HCT116 (cell line): ENCODE measurements around the gene RNF220. TPM values are rescaled to one million over a fixed set of nuclear protein-coding genes. Genes with fewer than 3 reads are reported as not detected.

Experiments used
- ATAC-seq: fragments of 200-7000 bp; cut with Tn5 transposase; 2 replicates; pipeline ENCODE4 v1.9.1; 2020; ENCODE audit warnings: mild to moderate bottlenecking, moderate library complexity
- BruUV-seq: library from RNA; stranded (reverse); fragments of 400-500 nt; replicated peaks from 2 replicates; lab custom pipeline; 2021; lab: Mats Ljungman, UMichigan
- CTCF ChIA-PET: fragments of 300-600 bp; sonication (Branson Sonifier 250); formaldehyde crosslinking; loops from one replicate; lab custom pipeline; 2021; ENCODE audit warnings: antibody characterized with exemption; lab: Charles Lee
- POLR2A ChIA-PET: fragments of 300-600, 350-600 bp; sonication (Branson Sonifier 250); formaldehyde crosslinking; loops from one replicate; lab custom pipeline; 2021; ENCODE audit warnings: antibody characterized with exemption; lab: Charles Lee
- RAD21 ChIA-PET, 2 experiments: fragments of 300-600 bp; sonication (Branson Sonifier 250); formaldehyde crosslinking; loops; one replicate each; lab custom pipeline; 2023; ENCODE audit warnings: low total read pairs in 2 of 2; ENCODE audit not compliant: uncharacterized antibody in 2 of 2, unreplicated experiment in 2 of 2, low non-redundant PET in 1 of 2; lab: Charles Lee
- DNase-seq: peaks from one replicate; pipeline ENCODE4 v3.0.0-alpha.2; 2010; ENCODE audit warnings: low read depth, low spot score
- H2AFZ ChIP-seq: fragments of 200-600 bp; shearing (Covaris generic), sonication (generic); 2 replicates; pipeline ENCODE4 v1.6.1; 2017; ENCODE audit warnings: low read depth, mixed run types, mixed read lengths, antibody characterized with exemption, low read length; ENCODE audit not compliant: poor library complexity, severe bottlenecking
- H3K27ac ChIP-seq: 2 replicates; pipeline ENCODE4 v1.5.1; 2012; ENCODE audit warnings: low read depth, low read length
- H3K27me3 ChIP-seq: fragments of 200-600 bp; sonication (generic); 2 replicates; pipeline ENCODE4 v1.6.1; 2016; ENCODE audit warnings: mixed run types, low read length, mixed read lengths; ENCODE audit not compliant: insufficient read depth
- H3K36me3 ChIP-seq, 2 experiments: fragments of 200-500 bp in 1 of 2; fragments of 200-600 bp in 1 of 2; sonication (Bioruptor generic) in 1 of 2; sonication (generic) in 1 of 2; 2 replicates each; pipeline versions ENCODE4 v1.5.1 to v1.6.1; 2014 to 2016; ENCODE audit warnings: low read length in 2 of 2, inconsistent platforms in 1 of 2, mixed read lengths in 1 of 2, mixed run types in 1 of 2; ENCODE audit not compliant: insufficient read depth in 2 of 2, control insufficient read depth in 1 of 2
- H3K4me1 ChIP-seq, 2 experiments: fragments of 200-600 bp in 1 of 2; sonication (generic) in 1 of 2; 2 replicates each; pipeline versions ENCODE4 v1.5.1 to v1.6.1; 2012 to 2017; ENCODE audit warnings: low read length in 2 of 2, inconsistent platforms in 1 of 2, mild to moderate bottlenecking in 1 of 2, mixed read lengths in 1 of 2, mixed run types in 1 of 2, moderate library complexity in 1 of 2; ENCODE audit not compliant: insufficient read depth in 2 of 2, control insufficient read depth in 1 of 2
- H3K4me2 ChIP-seq: fragments of 200-600 bp; sonication (generic); 2 replicates; pipeline ENCODE4 v1.6.1; 2017; ENCODE audit warnings: mixed run types, low read length, mixed read lengths
- H3K4me3 ChIP-seq, 2 experiments: fragments of 200-600 bp in 1 of 2; sonication (generic) in 1 of 2; replicated peaks in 1 of 2; 2 replicates each; pipeline ENCODE4 v1.5.1; 2011 to 2016; ENCODE audit warnings: low read length in 2 of 2, control low read depth in 1 of 2, low read depth in 1 of 2, mild to moderate bottlenecking in 1 of 2, mixed read lengths in 1 of 2, mixed run types in 1 of 2
- H3K79me2 ChIP-seq: fragments of 200-600 bp; sonication (generic); 2 replicates; pipeline ENCODE4 v1.6.1; 2017; ENCODE audit warnings: mild to moderate bottlenecking, mixed run types, low read length, moderate library complexity, mixed read lengths; ENCODE audit not compliant: insufficient read depth
- H3K9ac ChIP-seq: fragments of 200-600 bp; sonication (generic); 2 replicates; pipeline ENCODE4 v1.6.1; 2016; ENCODE audit warnings: low read length, mixed read lengths
- H3K9me2 ChIP-seq: fragments of 200-600 bp; sonication (generic), shearing (Covaris generic); 2 replicates; pipeline ENCODE4 v1.6.1; 2017; ENCODE audit warnings: mixed run types, mild to moderate bottlenecking, moderate library complexity; ENCODE audit not compliant: insufficient read depth
- H3K9me3 ChIP-seq, 2 experiments: fragments of 200-500 bp in 1 of 2; fragments of 200-600 bp in 1 of 2; sonication (Bioruptor generic) in 1 of 2; sonication (generic) in 1 of 2; 2 replicates each; pipeline ENCODE4 v1.6.1; 2014 to 2017; ENCODE audit warnings: low read length in 2 of 2, mixed read lengths in 2 of 2, inconsistent platforms in 1 of 2, low read depth in 1 of 2, mild to moderate bottlenecking in 1 of 2, mixed run types in 1 of 2, moderate library complexity in 1 of 2; ENCODE audit not compliant: control insufficient read depth in 1 of 2, insufficient read depth in 1 of 2
- H4K20me1 ChIP-seq: fragments of 200-600 bp; sonication (generic), shearing (Covaris generic); 2 replicates; pipeline ENCODE4 v1.6.1; 2017; ENCODE audit warnings: mixed run types, mild to moderate bottlenecking, moderate library complexity; ENCODE audit not compliant: insufficient read depth
- CBX3 ChIP-seq: IDR thresholded peaks from 2 replicates; pipeline ENCODE4 v1.6.1; 2012; ENCODE audit warnings: low read depth
- CEBPB ChIP-seq: IDR thresholded peaks from 2 replicates; pipeline ENCODE4 v1.6.1; 2012; ENCODE audit warnings: low read depth
- EGR1 ChIP-seq: IDR thresholded peaks from 2 replicates; pipeline ENCODE4 v1.6.1; 2012; ENCODE audit warnings: low read depth
- EZH2 ChIP-seq: fragments of 200-600 bp; sonication (generic); IDR thresholded peaks from 2 replicates; pipeline ENCODE4 v1.6.1; 2017; ENCODE audit warnings: antibody characterized with exemption, mixed run types
- EZH2phosphoT487 ChIP-seq: fragments of 200-600 bp; IDR thresholded peaks from 2 replicates; pipeline ENCODE4 v1.6.1; 2018; ENCODE audit warnings: antibody characterized with exemption, borderline replicate concordance
- JUND ChIP-seq: IDR thresholded peaks from 2 replicates; pipeline ENCODE4 v1.6.1; 2012
- RAD21 ChIP-seq: IDR thresholded peaks from 2 replicates; pipeline ENCODE4 v1.6.1; 2012; ENCODE audit warnings: low read depth, mild to moderate bottlenecking
- SP1 ChIP-seq: IDR thresholded peaks from 2 replicates; pipeline ENCODE4 v1.6.1; 2012; ENCODE audit warnings: low read depth
- YY1 ChIP-seq: IDR thresholded peaks from 2 replicates; pipeline ENCODE4 v1.6.1; 2011; ENCODE audit warnings: low read length, low read depth, moderate library complexity, mild to moderate bottlenecking; ENCODE audit not compliant: insufficient replicate concordance; ENCODE audit errors: extremely low read depth
- ZNF274 ChIP-seq: fragments of 200-500 bp; sonication (Bioruptor generic); IDR thresholded peaks from 2 replicates; pipeline ENCODE4 v1.6.1; 2014; ENCODE audit warnings: mild to moderate bottlenecking, low read depth, low read length, inconsistent platforms
- intact Hi-C: fragments of 100-400 bp; cut with micrococcal nuclease; formaldehyde crosslinking; loops from 2 replicates; pipeline ENCODE4 v1.10.0; 2022
- total RNA-seq: library from RNA; stranded (reverse); gene quantifications from one replicate; pipeline ENCODE4 v1.2.1, GENCODE V29; 2021; ENCODE audit not compliant: unreplicated experiment
- TF ChIP-seq, protein P1 (sequence below): IDR thresholded peaks from 2 replicates; pipeline ENCODE4 v1.6.1; 2012; ENCODE audit warnings: low read depth

RNF220 gene
- total RNA-seq, 1 experiment from 2014 or later = 84.5 TPM

DNA sequence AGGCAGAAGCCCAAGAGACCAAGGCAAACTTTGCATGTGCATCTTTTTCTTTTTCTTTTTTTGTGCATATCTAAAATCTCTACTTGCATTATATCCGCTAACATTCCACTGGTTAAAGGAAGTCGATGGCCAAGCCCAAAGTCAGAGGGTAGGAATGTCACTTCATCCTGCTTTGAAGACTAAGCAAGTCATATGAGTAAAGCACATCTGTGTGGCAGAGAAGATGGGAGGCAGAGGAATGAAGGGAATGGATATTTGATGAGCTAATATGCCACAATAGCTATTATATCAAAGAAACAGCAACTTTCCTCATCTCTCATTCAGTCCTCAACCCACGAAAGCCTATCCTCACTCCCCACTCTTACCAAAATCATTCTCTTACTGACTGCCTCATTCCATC is 59.3 kb downstream of the RNF220 start:
- Histone ChIP-seq H3K79me2 (no peaks in the 10 kb centered on the region), H2AFZ (no peak overlapping the region), H3K36me3 (no peaks in the 10 kb centered on the region), H3K9ac (no peak overlapping the region), H3K4me1 (no peaks in the 10 kb centered on the region), H3K4me2 (no peak overlapping the region), H3K9me3 (no peaks in the 10 kb centered on the region), H3K4me3 (no peak overlapping the region)
- RAD21 ChIA-PET = no interaction called here
- DNase-seq = no peak
- no TSS peak for BruUV-seq
- TF ChIP-seq JUND (no peak), YY1 (no peak), CEBPB (no peak), CBX3 (no peak), EZH2phosphoT487 (no peak), RAD21 (no peak), ZNF274 (no peak), SP1 (no peak), EGR1 (no peak), EZH2 (no peak)
- TF ChIP-seq, protein P1, sequence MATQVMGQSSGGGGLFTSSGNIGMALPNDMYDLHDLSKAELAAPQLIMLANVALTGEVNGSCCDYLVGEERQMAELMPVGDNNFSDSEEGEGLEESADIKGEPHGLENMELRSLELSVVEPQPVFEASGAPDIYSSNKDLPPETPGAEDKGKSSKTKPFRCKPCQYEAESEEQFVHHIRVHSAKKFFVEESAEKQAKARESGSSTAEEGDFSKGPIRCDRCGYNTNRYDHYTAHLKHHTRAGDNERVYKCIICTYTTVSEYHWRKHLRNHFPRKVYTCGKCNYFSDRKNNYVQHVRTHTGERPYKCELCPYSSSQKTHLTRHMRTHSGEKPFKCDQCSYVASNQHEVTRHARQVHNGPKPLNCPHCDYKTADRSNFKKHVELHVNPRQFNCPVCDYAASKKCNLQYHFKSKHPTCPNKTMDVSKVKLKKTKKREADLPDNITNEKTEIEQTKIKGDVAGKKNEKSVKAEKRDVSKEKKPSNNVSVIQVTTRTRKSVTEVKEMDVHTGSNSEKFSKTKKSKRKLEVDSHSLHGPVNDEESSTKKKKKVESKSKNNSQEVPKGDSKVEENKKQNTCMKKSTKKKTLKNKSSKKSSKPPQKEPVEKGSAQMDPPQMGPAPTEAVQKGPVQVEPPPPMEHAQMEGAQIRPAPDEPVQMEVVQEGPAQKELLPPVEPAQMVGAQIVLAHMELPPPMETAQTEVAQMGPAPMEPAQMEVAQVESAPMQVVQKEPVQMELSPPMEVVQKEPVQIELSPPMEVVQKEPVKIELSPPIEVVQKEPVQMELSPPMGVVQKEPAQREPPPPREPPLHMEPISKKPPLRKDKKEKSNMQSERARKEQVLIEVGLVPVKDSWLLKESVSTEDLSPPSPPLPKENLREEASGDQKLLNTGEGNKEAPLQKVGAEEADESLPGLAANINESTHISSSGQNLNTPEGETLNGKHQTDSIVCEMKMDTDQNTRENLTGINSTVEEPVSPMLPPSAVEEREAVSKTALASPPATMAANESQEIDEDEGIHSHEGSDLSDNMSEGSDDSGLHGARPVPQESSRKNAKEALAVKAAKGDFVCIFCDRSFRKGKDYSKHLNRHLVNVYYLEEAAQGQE = no peak
- TF ChIP-seq, all 23 proteins: peak for 0
- ChIA-PET POLR2A (no interaction called here), CTCF (no interaction called here)
- H3K27me3 ChIP-seq = no peaks in the 10 kb centered on the region; the same call in 1 of the 2 replicates
- no peaks in the 10 kb centered on the region for H3K9me2 ChIP-seq
- no peaks in the 10 kb centered on the region for H4K20me1 ChIP-seq
- intact Hi-C loops = no loop called here
- ATAC-seq = no peak
- no peak overlapping the region for H3K27ac ChIP-seq
